MM.1S (cell line): ENCODE measurements around the gene FBXL4.

ENCODE experiments used
- CTCF ChIP-seq: fragments of 300-600 bp; sonication (generic); IDR thresholded peaks from 2 replicates; pipeline ENCODE4 v1.5.1; 2016; ENCODE audit warnings: antibody characterized with exemption, low read length, mixed read lengths
- EZH2 ChIP-seq: fragments of 300-600 bp; sonication (generic); optimal IDR thresholded peaks from 2 replicates; pipeline ENCODE3; 2017; ENCODE audit warnings: low read depth, mild to moderate bottlenecking, antibody characterized with exemption, low read length, mixed read lengths

- no peak for TF ChIP-seq EZH2
- TF ChIP-seq CTCF, result no peak
These were observed 23.6 kb upstream of the FBXL4 start for GRCh38 chr6:98971303-98971702.
